ENCODE results near the gene USP38.
"Not testable (repeated sequence)": the region's sequence is repeated elsewhere in the genome, so short reads cannot be mapped to it uniquely, and the experiment has no call there.

The USP38 gene, protein sequence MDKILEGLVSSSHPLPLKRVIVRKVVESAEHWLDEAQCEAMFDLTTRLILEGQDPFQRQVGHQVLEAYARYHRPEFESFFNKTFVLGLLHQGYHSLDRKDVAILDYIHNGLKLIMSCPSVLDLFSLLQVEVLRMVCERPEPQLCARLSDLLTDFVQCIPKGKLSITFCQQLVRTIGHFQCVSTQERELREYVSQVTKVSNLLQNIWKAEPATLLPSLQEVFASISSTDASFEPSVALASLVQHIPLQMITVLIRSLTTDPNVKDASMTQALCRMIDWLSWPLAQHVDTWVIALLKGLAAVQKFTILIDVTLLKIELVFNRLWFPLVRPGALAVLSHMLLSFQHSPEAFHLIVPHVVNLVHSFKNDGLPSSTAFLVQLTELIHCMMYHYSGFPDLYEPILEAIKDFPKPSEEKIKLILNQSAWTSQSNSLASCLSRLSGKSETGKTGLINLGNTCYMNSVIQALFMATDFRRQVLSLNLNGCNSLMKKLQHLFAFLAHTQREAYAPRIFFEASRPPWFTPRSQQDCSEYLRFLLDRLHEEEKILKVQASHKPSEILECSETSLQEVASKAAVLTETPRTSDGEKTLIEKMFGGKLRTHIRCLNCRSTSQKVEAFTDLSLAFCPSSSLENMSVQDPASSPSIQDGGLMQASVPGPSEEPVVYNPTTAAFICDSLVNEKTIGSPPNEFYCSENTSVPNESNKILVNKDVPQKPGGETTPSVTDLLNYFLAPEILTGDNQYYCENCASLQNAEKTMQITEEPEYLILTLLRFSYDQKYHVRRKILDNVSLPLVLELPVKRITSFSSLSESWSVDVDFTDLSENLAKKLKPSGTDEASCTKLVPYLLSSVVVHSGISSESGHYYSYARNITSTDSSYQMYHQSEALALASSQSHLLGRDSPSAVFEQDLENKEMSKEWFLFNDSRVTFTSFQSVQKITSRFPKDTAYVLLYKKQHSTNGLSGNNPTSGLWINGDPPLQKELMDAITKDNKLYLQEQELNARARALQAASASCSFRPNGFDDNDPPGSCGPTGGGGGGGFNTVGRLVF

DNA sequence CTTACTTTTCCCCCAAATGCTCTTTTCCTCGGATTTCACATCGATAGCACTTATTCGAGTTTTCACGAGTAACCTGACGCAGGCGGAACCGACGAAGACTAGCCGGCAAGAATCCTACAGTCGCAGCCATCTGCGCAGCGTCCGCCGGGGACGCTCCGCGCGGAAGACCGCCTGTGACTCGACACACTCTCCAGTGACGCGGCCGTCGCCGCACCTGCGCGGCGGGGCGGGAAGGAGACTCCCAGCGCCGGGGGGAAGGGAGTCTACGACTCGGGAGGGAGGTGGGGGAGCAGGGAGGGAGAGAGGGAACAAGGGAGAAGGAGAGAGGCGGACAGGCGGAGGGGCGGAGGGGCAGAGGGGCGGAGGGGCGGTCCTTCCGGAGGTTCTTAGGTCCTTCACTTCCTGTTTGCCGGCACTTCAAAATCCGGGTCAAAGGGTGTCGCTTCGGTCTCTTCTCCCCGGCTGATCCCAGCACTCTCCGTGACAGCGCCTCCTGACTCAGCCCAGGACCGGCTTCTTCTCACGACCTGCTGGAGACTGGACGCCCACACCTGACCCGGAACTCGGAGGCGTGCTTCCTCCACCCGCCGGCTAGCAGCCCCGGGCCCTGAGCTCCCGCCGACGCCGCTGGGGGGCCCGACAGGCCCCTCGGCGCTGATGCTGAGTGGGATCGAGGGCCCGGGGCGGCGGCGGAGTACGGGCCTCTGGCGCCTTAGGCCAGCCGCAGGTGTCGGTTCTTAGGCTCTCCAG lies at the start of gene USP38:
Gene USP38 (plus strand): TSS at position 415 of the 750 bp plus-strand sequence. CDS start 534 bp downstream, outside the sequence.
- peak; percentile 85 to 89 for DNase-seq

- no peak for DNase-seq
Measured at GRCh38 chr4:143135358-143135757, 49.4 kb upstream of the USP38 start.

DNA sequence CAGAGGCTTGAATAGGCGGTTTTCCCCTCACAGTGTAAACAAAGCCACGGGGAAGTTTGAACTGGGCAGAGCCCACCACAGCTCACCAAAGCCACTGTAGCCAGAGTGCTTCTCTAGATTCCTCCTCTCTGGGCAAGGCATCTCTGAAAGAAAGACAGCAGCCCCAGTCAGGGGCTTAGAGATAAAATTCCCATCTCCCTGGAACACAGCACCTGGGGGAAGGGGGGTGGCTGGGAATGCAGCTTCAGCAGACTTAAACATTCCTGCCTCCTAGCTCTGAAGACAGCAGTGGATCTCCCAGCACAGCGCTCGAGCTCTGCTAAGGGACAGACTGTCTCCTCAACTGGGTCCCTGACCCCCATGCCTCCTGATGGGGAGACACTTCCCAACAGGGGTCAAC lies 44.0 kb upstream of the USP38 start:
- DNase-seq = no peak

DNA sequence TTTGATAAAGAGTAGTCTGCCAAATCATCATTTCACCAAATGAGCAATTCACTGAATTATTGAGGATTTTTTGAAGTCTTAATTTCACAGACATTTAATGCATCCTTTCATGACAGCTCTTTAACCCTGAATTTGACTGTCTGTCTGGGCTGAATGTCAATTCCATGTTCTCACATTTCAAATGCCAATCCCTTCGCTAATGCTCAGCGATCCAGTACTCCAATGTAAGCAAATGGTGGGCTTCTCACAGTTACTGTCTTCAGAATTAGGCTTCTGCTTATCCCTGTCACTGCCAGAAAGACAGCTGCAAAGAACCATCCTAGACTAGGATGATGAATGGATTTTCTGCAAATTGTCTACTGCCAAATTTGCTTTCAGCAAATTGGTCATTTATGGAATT lies 36.2 kb upstream of the USP38 start:
- no peak for DNase-seq

- no peak for DNase-seq
Measured at GRCh38 chr4:143156853-143157252, 27.9 kb upstream of the USP38 start.

DNA sequence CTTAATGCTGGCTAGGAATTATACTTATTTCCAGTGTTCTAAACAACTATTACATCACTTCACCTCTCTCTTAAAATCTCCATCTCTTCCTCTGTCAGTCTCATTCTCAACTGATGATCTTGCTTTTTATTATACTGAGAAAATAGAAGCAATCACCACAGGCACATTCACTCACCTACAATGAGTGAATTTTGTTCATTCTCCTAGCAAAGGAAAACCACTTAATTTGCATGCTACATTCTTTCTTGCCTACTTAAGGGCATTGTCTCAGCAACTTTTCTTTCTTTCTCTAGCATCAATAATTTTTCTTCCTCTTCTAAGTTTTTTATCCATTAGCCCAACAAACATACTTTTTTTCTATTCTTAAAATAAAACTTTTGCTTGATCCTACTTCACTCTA lies 21.1 kb upstream of the USP38 start:
- DNase-seq = no peak

DNA sequence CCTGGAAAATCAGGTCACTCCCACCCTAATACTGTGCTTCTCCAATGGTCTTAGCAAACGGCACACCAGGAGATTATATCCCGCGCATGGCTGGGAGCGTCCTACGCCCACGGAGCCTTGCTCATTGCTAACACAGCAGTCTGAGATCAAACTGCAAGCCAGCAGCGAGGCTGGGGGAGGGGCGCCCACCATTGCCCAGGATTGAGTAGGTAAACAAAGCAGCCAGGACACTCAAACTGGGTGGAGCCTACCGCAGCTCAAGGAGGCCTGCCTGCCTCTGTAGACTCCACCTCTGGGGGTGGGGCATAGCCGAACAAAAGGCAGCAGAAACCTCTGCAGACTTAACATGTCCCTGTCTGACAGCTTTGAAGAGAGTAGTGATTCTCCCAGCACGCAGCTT lies 18.0 kb upstream of the USP38 start:
- DNase-seq = not testable (repeated sequence)

DNA sequence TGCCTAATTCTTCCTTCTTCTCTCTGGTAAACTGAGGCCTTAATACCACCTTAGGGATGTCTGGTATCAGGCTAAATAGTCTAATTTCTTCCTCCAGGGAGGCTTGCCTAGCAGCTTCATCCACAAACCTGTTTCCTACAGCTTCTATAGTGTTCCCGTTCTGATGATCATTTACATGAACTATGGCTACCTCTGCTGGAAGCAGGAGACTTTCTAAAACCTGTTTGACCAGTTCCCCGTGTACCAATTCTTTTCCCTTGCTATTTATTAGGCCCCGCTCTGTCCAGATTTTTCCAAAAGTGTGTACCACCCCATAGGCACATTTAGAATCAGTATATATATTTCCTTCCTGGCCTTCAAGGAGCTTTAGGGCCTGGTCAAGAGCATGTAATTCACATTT lies 5.8 kb upstream of the USP38 start:
- no peak for DNase-seq

- no peak for DNase-seq
Measured at GRCh38 chr4:143183513-143184216, 1.1 kb upstream of the USP38 start.

DNA sequence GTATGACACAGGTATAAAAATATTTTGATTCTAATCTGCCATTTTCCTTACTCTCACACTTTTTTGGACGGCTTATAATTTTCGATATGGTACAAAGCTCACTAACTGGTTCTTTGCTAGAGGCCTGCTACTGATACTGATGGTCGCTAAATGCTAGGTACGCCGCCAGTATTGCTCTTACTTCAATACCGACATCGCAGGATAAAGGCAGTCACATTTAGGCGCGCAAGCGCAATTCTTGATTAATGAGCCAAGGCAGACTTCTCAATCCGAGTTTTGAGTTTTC lies 557 bp upstream of the USP38 start:
- no peak for DNase-seq

DNA sequence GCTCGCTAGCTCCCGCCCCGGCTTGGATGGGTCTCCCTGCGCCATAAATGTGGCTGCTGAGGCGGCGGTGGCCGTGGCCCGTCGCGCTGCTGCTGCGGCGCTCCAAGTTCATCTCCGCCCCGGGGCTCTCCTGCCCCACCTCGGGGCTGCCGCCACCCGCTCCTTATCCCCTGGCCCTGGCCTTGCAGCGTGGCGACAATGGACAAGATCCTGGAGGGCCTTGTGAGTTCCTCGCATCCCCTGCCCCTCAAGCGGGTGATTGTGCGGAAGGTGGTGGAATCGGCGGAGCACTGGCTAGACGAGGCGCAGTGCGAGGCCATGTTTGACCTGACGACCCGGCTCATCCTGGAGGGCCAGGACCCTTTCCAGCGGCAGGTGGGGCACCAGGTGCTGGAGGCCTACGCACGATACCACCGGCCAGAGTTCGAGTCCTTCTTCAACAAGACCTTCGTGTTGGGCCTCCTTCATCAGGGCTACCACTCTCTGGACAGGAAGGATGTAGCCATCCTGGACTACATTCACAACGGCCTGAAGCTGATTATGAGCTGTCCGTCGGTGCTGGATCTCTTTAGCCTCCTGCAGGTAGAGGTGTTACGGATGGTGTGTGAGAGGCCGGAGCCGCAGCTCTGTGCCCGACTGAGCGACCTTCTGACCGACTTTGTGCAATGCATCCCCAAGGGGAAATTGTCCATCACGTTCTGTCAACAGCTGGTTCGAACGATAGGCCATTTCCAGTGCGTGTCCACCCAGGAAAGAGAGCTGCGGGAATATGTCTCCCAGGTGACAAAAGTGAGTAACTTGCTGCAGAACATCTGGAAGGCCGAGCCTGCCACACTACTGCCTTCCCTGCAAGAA lies 763 bp downstream of the USP38 start:
- DNase-seq = no peak

DNA sequence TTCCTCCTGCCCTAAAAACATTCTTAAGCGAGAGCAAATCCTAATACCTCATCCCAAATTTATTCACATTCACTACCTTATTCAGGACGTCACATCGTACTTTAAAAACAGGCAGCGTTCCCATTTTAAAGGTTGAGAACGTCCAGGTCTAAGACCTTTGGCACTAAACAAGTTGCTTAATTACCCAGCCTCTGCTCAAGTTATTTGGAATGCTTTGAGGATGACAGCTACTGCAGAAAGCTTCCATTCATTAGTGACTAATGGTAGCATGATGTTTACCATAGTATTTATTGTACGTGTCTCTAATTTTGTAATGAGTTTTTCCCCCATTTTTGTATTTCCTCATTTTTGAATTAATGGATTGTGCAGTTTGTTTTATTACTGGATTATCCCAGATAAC lies 1.5 kb downstream of the USP38 start:
- no peak for DNase-seq

GRCh38 chr4:143186649-143187048 lies 1.9 kb downstream of the USP38 start:
- no peak for DNase-seq

DNA sequence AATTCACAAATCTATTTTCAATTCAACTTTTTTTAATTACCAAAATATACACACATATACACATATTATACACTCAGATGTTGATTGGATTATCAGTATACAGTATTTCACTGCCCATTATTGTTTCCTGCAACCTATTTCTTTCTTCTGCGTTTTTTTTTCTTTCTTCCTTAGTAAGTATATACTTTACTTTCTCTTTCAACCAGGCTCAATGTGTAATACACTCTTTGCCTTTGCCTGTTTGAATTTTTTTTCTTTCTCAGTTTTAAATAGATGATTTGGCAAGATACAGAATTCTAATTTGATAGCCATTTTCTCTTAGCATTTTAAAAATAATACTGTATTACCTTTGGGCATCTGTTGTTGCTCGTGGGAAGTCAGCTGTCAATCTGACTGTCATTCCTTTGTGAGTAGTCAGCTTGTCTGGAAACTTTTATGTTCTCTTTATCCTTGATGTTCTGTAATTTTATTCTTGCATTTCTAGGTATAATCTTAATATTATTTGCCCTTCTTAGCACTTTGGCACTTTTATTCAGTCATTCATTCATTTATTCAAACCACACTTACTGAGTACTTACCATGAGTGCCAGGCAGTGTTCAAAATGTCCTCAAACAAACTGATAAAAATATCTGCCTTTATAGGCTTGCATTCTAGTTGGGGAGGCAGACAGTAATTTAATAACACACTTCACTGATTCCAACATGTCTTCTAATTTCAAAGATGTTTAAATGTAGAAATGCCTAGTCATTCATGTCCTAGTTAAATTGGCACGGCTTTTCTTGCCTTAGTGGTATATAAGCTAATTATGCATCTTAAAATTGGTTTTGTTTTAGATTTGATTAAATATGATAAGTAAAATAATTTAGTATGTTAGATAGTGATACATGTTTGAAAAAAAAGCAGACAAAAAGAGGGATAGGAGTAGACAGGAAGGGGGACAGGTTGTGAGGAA lies 3.7 kb downstream of the USP38 start:
- no peak for DNase-seq

DNA sequence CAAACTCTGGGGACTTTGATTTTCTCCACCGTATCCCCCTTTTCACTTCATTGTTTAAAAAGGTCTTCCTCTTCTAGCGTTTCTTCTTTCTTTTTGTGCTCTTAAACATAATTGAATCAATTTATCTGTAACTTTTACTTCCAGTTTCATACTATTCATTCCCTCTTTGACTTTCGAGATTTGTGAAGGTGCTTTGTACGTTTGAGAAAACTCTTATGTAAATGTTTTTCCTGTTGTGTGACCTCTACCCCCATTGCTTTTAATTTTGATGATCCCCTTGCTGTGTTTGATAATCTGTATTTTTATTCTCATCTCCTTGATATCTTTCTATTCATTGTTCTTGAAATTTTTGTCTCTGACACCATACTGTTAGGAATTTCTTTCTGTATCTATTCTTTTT lies 4.8 kb downstream of the USP38 start:
- DNase-seq = no peak

DNA sequence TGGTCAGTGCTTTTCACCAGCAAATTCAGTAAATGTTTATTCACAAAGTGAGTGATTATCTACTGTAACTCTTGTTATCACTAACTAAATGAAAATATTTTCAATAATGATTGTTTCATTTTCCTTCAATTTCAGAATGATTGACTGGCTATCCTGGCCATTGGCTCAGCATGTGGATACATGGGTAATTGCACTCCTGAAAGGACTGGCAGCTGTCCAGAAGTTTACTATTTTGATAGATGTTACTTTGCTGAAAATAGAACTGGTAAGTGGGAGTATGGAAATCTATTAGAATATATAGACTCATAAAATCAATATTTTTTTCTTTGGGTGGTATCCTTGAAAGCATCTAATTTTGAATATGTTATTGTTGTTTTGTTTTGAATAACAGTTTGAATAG lies 10.9 kb downstream of the USP38 start:
- DNase-seq = no peak

DNA sequence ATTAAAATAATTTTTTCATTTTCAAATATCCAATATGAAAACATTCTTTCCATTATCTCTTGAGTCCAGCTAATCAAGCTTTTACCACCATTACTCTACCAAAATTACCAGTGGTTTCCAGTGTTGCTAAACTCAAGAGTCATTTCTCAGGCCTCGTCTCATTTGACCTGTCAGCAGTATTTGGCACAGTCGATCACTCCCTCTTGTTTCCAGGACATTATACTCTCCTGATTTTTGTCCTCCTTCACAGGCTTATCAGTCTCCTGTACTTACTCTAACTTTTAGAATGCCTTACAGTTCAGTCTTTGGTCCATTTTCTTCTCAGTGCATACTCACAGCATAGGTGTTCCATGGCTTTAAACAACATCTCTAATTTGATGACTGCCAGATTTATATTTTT lies 11.6 kb downstream of the USP38 start:
- DNase-seq = no peak

DNA sequence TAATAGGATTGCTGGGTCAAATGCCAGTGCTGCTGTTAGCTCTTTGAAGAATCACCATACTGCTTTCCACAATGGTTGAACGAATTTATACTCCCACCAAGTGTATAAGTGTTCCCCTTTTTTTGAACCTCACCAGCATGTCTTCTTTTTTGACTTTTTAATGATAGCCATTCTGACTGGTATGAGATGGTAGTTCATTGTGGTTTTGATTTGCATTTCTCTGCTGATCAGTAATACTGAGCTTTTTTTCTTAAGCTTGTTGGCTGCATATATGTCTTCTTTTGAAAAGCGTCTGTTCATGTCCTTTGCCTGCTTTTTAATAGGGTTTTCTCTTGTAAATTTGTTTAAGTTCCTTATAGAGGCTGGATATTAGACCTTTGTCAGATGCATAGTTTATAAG lies 14.8 kb downstream of the USP38 start:
- no peak for DNase-seq

GRCh38 chr4:143202824-143203223 lies 18.1 kb downstream of the USP38 start:
- no peak for DNase-seq

GRCh38 chr4:143203577-143203976 lies 18.9 kb downstream of the USP38 start:
- no peak for DNase-seq

Measured in activated CD4-positive, alpha-beta T cell treated with anti-CD3 and anti-CD28 coated beads for 4 hours (primary cell).